Motor neuron (in vitro differentiated cells): ENCODE results near the gene GALNT7. TPM values are rescaled to one million over a fixed set of nuclear protein-coding genes. Genes with fewer than 3 reads are reported as not detected.

Source experiments
- ATAC-seq, 8 experiments: fragments of 200-7000 bp; cut with Tn5 transposase; replicated peaks in 6 of 8; 2 replicates each; pipeline ENCODE4 v1.8.0; 2021; ENCODE audit warnings: mild to moderate bottlenecking in 8 of 8, moderate library complexity in 8 of 8
- H3K27ac ChIP-seq, 2 donors: fragments of 250-450 bp; sonication (Bioruptor Pico); 2 replicates each; pipeline ENCODE4 v1.9.0; 2021; ENCODE audit warnings: antibody characterized with exemption in 2 of 2, mild to moderate bottlenecking in 2 of 2, moderate library complexity in 1 of 2
- H3K4me1 ChIP-seq, 2 donors: fragments of 250-450 bp; sonication (Bioruptor Pico); replicated peaks in 1 of 2; 2 replicates each; pipeline ENCODE4 v1.6.1; 2021; ENCODE audit warnings: antibody characterized with exemption in 2 of 2, mild to moderate bottlenecking in 2 of 2, moderate library complexity in 1 of 2
- H3K4me3 ChIP-seq, 5 donors: fragments of 250-450 bp; sonication (Bioruptor Pico); 2 replicates each; pipeline ENCODE4 v1.9.0; 2021; ENCODE audit warnings: antibody characterized with exemption in 5 of 5, mild to moderate bottlenecking in 5 of 5, moderate library complexity in 4 of 5
- WGBS, 10 experiments: fragments of 450-650 bp; shearing (Covaris generic); methylation state at CpG; one replicate each; pipeline ENCODE4 v1.0.0; 2022; 5-methylcytosine and 5-hydroxymethylcytosine counted together
- in situ Hi-C, 9 experiments: fragments of 400-800 bp; cut with MboI; loops; one replicate each; pipeline ENCODE4 v1.15.0; 2021; ENCODE audit warnings: low sequenced_read_pairs in 9 of 9, low pct_unique_long_range_greater_than_20kb in 2 of 9; ENCODE audit not compliant: unreplicated experiment in 9 of 9
- total RNA-seq, 8 experiments: library from RNA; unstranded; fragments of 300-600 nt; gene quantifications; 2 replicates each; pipeline versions ENCODE4 v1.2.3 to v1.2.4, GENCODE V29; 2022

Gene GALNT7
- total RNA-seq, 8 experiments from 2014 or later, result 10.4 to 39.5 (median 28.5) TPM

DNA sequence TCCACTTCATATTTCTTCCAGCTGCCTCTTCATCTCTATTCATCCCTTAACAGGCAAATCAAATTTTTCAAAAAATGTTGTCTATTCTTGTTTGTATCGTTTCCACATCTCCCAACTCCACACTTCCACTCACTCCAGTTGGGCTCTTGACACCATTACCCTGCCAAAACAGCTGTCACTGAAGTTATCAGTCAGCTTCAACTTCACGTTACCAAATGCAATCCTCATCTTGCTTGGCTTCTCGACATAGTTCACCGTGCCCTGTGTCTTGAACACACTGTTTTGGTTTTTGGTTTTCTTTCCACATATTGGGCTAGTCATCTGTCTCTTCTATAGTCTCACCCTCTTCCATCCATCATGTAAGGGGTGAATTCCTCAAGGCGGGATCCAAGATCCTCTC, 65.2 kb downstream of the GALNT7 start:
- H3K4me1 ChIP-seq, result peaks cover 12 to 28% of the 10 kb centered on the region in 2 donors
- no peak overlapping the region for H3K4me3 ChIP-seq
- 67 to 100% (median 94%) methylated on average over 1 to 5 of the region's 5 CpGs for WGBS, 10 experiments
- in situ Hi-C loops, result no loop called here
- no peak overlapping the region for H3K27ac ChIP-seq
- no peak for ATAC-seq

DNA sequence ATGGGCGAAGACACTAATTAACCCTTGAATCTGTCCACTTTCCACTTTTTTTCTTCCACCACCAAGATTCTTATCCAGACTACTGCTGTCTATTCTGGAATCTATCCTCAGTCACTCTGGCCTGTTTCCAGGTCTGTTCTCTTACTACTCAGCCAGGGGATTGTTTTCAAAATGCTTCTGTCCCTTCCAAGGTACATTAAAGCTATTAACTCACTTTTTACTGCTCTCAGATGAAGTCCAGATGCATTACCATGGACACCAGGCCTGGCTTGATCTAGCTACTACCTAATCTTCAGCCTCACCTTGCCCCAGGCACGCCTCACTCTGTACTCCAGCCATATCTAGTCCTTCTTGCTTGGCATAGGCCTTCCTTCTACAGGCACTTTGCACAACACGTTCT, 66.4 kb downstream of the GALNT7 start:
- Histone ChIP-seq H3K27ac (no peak overlapping the region), H3K4me3 (no peak overlapping the region), H3K4me1 (peaks cover 12 to 24% of the 10 kb centered on the region in 2 donors)
- in situ Hi-C loops, result no loop called here
- WGBS, 10 experiments, result 95 to 100% (median 100%) methylated on average over 2 to 3 of the region's 3 CpGs; no CpG with 5 or more reads in 2 of the 10 experiments
- ATAC-seq, result no peak

DNA sequence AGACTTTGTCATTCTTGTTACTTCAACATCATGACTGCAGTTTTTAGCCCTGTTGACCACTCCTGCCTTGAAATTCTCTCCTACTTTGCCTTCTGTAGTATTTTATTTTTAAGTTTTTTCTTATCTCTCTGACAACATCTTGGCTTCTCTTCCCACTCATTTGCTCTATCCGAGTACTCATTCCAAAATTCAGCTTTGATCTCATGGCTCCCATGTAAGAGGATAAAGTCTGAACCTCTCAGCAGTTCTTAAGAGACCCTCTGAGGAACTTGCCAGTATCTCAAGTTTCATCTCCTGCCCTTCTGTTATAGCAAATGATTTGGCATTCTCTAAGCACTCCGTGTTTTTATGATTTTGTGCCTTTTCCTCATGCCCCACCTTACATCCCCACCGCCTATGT, 67.7 kb downstream of the GALNT7 start:
- 62 to 96% (median 83%) methylated on average over 1 to 3 of the region's 3 CpGs; no CpG with 5 or more reads in 1 of the 10 experiments for WGBS, 10 experiments
- Histone ChIP-seq H3K4me3 (no peak overlapping the region), H3K27ac (no peak overlapping the region), H3K4me1 (peaks cover 9 to 23% of the 10 kb centered on the region in 2 donors)
- in situ Hi-C loops, result no loop called here
- no peak for ATAC-seq

DNA sequence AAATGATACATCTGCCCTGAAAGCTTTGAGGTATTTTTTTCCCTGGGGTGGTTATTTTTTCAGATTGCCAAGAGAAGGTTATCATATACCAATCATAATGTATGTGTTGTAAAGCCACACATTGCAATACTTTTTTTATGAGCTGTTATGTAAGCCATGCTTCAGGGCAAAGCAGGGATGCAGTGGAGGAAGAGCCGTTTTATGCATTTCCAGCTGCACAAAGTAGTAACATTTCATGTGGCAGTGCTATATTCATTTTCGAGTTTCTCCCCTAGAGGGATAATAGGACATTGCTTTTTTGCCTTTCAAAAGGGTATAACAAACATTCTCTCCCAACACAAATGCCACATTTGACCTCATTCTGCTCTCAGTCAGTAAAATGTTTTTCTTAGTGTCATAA, 68.5 kb downstream of the GALNT7 start:
- H3K4me1 ChIP-seq, result peaks cover 7 to 16% of the 10 kb centered on the region in 2 donors
- H3K27ac ChIP-seq, result no peak overlapping the region
- H3K4me3 ChIP-seq, result no peak overlapping the region
- ATAC-seq, result peak in 5 of 8 experiments; percentile 28 to 86 (median 82)
- WGBS, 10 experiments, result 0 to 67% (median 6%) methylated on average over 1 to 2 of the region's 2 CpGs; no CpG with 5 or more reads in 4 of the 10 experiments
- in situ Hi-C loops, result no loop called here

DNA sequence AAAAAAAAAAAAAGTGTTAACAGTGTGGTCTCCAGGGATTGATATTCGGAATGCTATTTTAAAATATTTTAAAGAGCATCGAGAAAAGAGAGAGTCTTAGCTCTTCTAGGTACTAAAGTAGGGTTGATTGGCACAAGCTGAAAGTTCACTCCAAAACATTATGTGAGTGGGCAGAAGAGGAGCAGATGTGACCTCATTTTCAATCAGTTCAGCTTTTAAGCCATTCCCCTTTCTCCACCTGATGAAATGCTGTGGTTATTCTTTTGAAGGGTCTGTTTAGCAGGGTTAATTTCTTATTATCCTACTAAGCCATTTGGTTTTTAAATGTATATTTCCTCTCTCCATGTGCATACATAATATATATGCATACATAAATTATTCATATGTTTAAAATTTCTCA, 69.2 kb downstream of the GALNT7 start:
- in situ Hi-C loops, result no loop called here
- no peak overlapping the region for H3K4me3 ChIP-seq
- peak in 4 of 8 experiments; percentile 24 to 75 (median 42) for ATAC-seq
- WGBS, 10 experiments, result 0 to 92% (median 52%) methylated on average over 1 to 2 of the region's 2 CpGs; no CpG with 5 or more reads in 1 of the 10 experiments
- H3K4me1 ChIP-seq, result peaks cover 7 to 16% of the 10 kb centered on the region in 2 donors
- no peak overlapping the region for H3K27ac ChIP-seq

DNA sequence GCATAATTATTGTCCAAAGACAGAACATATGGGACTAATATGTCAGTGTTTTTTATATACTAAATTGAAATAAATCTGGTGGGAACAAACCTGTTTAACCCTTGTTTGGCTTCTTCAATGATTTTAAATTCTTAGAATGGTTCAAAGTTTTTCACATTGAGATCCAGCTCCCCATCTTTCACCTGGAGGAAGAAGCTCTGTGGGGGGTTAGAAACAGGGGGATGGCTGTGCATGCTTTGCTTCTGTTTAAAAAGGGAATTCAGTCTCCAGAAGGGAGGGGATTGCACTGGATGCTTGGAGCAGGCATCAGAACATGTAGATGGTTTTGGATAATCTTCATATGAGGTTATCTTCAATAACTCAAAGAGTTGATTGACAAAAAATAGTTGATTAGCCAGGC, 72.1 kb downstream of the GALNT7 start:
- Histone ChIP-seq H3K4me1 (peaks cover 13 to 19% of the 10 kb centered on the region in 2 donors), H3K4me3 (no peak overlapping the region), H3K27ac (no peak overlapping the region)
- in situ Hi-C loops, result no loop called here
- no peak for ATAC-seq

DNA sequence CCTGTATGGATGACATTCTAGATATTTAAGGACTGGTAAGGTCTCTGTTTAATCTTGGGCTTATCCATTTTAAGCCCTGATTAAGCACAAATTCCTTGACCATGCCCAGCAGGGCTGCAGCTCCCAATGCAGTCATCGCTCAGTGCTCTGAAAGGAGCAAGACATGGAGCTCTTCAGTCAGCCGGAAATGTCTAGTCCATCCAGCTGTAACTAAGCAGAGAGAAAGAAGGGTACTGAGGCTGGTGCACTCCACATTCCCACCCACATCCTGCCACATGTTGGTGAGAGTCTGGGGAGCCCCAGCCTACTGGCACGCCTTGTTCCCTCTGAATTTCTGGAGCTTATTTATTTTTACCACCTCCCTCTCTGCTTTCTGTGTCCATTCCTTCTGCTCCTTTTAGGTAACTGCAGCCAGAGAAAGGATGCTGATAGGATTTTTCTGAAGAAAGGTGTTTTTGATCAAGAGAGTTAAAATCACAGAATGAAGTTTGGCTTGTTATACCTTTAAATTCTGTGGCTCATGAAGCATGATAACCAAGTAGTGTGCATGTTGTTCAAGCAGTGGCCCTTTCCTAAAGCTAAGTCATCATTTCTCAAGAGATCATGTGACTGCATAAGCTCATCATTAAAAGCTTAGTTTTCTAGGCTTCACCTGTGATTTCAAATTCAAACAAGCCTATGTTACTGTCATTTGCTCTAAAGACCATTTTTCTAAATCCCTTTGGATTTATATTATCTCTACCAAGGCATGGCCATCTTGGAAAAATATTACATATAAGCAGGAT, 74.0 kb downstream of the GALNT7 start:
- Histone ChIP-seq H3K4me1 (peaks cover 6 to 20% of the 10 kb centered on the region in 2 donors), H3K27ac (no peak overlapping the region)
- peak in 1 of 8 experiments; percentile 29 for ATAC-seq

DNA sequence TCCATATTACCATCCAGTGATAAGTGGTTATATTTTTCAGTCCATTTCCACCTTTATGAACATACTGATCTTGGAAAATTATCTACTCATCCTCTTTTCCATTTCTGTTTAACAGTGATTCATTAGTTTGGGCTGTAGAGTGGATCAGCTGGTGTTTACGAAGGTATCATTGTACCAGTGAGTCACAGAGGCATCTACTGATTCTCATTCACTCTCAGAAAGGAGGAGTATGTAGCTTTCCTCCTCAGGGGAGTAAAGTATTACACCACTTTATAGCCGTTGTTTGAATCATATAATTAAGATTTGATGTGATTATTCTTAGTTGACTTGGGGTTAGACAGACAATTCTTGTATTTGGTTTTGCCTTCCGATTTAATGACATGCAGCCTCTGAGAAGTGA, 74.7 kb downstream of the GALNT7 start:
- in situ Hi-C loops, result no loop called here
- H3K27ac ChIP-seq, result no peak overlapping the region
- peak in 4 of 8 experiments; percentile 23 to 68 (median 38) for ATAC-seq
- peaks cover 6 to 18% of the 10 kb centered on the region in 2 donors for H3K4me1 ChIP-seq
- H3K4me3 ChIP-seq, result no peak overlapping the region
- WGBS, 10 experiments, result 29 to 92% (median 67%) methylated on average over 1 to 3 of the region's 3 CpGs; no CpG with 5 or more reads in 1 of the 10 experiments

More for the DNA sequence above, 74.0 kb downstream of the GALNT7 start:
- in situ Hi-C loops, result no loop called here
- no peak overlapping the region for H3K4me3 ChIP-seq
- WGBS, 10 experiments, result 58 to 100% (median 100%) methylated on average over 1 to 3 of the region's 3 CpGs; no CpG with 5 or more reads in 3 of the 10 experiments

DNA sequence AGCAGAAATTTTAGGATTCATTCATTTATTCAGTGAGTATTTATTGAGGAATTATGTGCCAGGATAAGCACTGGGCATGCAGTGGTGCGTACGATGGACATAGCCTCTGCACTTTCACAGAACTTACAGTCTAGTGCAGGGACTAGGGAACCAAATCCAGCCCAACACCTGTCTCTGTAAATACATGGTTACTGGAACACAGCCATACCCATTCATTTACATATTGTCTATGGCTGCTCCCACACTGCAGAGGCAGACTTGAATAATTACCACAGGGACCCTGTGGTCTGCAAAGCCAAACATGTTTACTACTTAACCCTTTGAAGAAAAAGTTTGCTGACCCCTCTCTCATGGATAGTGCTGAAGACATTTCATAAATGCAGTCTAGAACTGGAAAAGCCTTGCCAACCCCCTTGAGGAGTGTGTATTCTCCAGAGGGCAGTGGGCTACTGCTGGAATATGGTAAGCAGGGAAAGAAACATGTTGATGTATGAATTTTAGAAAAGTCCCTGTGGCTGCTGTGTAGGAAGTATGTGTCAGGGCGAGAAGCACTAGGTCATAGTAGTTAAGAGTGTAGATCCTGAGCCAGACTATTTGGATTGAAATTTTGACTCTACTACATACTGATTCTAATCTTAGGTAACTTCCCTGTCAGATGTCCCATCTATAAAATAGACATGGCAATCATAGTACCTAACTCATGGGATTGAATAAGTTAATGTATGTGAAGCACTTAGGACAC, 75.5 kb downstream of the GALNT7 start:
- peak in 4 of 8 experiments; percentile 6 to 66 (median 54) for ATAC-seq
- H3K4me3 ChIP-seq, result no peak overlapping the region
- peaks cover 6 to 18% of the 10 kb centered on the region in 2 donors for H3K4me1 ChIP-seq
- in situ Hi-C loops, result no loop called here
- H3K27ac ChIP-seq, result no peak overlapping the region
- WGBS, 10 experiments, result 75 to 100% (median 86%) methylated on average over 1 to 3 of the region's 3 CpGs; no CpG with 5 or more reads in 4 of the 10 experiments

DNA sequence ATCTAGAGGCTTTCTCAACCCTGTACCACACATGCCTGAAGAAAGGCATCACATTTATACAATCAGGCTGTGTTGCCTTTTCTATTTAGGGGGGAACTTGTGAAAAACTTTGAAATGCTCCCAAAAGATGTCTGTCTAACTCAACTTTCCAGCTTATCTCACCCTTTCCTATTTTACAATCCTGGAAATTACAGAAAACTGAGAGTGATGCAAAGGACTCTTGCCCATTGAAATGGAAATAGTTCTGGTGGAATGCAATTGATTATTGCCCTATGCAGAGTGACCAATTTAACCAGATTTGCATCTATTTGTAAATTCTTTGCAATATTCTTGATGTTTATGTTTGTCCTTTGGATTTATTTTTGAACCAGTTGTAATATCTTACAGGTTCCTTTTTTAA, 77.3 kb downstream of the GALNT7 start:
- Histone ChIP-seq H3K4me1 (peaks cover 6 to 18% of the 10 kb centered on the region in 2 donors), H3K27ac (no peak overlapping the region), H3K4me3 (no peak overlapping the region)
- ATAC-seq, result no peak
- in situ Hi-C loops, result no loop called here

DNA sequence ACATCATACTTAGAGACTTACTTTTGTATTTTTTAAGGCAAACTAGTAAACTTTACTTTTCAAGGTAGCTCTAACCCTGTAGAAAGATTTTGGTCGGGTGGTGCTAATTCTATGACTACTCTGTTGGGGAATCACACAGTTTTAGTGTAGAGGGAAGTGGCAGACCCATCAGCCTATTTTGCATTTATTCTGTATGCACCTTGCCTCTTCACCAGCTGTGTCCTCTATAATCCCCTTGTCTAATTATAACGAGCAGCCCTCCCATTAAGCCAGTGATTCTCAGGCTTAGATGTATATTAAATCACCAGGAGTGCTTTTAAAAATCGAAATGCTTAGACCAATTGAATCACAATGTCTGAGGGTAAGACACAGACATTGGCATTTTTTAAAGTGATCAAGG, 78.1 kb downstream of the GALNT7 start:
- peaks cover 6 to 18% of the 10 kb centered on the region in 2 donors for H3K4me1 ChIP-seq
- H3K27ac ChIP-seq, result no peak overlapping the region
- WGBS, 10 experiments, result 0 to 80% (median 41%) methylated on average over 1 to 3 of the region's 3 CpGs; no CpG with 5 or more reads in 2 of the 10 experiments
- peak in 4 of 8 experiments; percentile 35 to 54 (median 38) for ATAC-seq
- no peak overlapping the region for H3K4me3 ChIP-seq
- in situ Hi-C loops, result no loop called here

DNA sequence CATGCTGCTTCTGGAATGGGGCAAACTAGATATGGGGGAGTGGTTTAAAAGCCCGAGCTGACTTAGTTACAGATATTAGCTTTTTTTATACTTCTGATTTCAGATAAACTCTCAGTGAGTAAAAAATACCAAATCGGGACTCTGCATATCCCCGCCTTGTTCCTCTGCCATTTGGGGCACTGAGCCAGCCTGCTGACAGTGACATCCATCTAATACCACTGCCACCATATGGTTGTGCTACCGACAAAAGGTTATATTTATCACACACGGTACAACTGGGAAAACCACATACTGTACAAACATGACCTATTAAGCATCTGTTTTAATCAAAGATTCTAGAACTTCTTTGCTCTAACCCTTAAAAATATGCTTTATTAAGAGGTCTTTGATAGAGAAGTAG, 78.7 kb downstream of the GALNT7 start:
- no peak for ATAC-seq
- in situ Hi-C loops, result no loop called here
- WGBS, 10 experiments, result 46 to 100% (median 82%) methylated on average over 1 to 5 of the region's 5 CpGs
- Histone ChIP-seq H3K27ac (no peak overlapping the region), H3K4me1 (peaks cover 6 to 18% of the 10 kb centered on the region in 2 donors), H3K4me3 (no peak overlapping the region)

DNA sequence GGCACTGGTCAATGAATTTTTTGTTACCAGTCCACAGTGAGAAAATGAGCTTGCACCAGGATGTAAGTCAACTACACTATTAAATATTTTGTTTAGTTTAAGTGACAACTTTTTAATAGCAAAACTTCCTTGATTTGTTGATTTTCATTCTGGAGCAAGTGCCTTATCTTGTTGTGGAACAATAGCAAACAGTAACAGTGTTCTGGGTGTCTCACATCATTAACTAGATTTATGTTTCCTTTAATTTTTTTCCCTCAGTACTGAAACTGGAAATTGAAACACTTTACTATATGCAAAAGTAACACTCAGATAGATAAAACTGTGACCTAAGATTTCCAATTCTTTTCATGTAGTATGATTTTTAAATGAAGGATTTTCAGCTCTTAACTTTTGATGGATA, 80.1 kb downstream of the GALNT7 start:
- peaks cover 6 to 18% of the 10 kb centered on the region in 2 donors for H3K4me1 ChIP-seq
- no peak for ATAC-seq
- H3K4me3 ChIP-seq, result no peak overlapping the region
- in situ Hi-C loops, result no loop called here
- H3K27ac ChIP-seq, result no peak overlapping the region
